ENCODE results near the gene TERB1. TPM values are rescaled to one million over a fixed set of nuclear protein-coding genes. Genes with fewer than 3 reads are reported as not detected.

The TERB1 gene, protein sequence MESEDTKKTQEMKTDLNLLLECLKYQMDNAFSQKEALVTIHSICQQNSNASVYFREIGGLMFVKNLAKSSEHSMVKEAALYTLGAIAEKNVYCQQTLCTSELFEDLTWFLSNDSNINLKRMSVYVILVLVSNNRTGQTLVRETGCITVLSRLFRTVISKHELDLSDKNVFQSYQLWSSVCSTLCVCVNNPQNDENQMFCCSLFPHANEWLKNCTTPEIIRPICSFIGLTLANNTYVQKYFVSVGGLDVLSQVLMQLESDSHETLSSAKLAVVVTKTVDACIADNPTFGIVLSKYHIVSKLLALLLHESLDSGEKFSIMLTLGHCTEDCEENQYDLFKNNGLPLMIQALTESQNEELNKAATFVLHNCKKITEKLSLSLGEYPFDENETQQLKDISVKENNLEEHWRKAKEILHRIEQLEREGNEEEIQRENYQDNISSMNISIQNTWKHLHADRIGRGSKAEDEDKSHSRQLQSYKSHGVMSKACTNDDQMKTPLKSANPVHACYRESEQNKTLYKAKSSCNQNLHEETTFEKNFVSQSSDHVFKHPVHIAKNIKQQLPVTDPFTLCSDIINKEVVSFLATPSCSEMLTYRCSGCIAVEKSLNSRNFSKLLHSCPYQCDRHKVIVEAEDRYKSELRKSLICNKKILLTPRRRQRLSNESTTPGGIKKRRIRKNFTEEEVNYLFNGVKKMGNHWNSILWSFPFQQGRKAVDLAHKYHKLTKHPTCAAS
- 0.41 TPM in 1 of 2 replicates, not detected in the other for total RNA-seq (ENCODE audit: low replicate concordance)
- long read RNA-seq: 0 reads

GRCh38 chr16:66801320-66802105, at the start of gene TERB1:
Gene TERB1, minus strand, starts transcription at chr16:66801584. Its CDS starts 4,786 bp downstream, at chr16:66796798.
- no peaks in the 10 kb centered on the region for H3K9me3 Mint-ChIP-seq
- DNase-seq (ENCODE audit: extremely low spot score, unreplicated experiment): no peak
- H3K4me3 Mint-ChIP-seq: no peak within 1 kb of the TSS
- peaks cover 17% of the 10 kb centered on the region for H3K36me3 Mint-ChIP-seq
- TF ChIP-seq, protein P1, sequence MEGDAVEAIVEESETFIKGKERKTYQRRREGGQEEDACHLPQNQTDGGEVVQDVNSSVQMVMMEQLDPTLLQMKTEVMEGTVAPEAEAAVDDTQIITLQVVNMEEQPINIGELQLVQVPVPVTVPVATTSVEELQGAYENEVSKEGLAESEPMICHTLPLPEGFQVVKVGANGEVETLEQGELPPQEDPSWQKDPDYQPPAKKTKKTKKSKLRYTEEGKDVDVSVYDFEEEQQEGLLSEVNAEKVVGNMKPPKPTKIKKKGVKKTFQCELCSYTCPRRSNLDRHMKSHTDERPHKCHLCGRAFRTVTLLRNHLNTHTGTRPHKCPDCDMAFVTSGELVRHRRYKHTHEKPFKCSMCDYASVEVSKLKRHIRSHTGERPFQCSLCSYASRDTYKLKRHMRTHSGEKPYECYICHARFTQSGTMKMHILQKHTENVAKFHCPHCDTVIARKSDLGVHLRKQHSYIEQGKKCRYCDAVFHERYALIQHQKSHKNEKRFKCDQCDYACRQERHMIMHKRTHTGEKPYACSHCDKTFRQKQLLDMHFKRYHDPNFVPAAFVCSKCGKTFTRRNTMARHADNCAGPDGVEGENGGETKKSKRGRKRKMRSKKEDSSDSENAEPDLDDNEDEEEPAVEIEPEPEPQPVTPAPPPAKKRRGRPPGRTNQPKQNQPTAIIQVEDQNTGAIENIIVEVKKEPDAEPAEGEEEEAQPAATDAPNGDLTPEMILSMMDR (conservative IDR thresholded peaks at IDR 0.05): no peak
- no peaks in the 10 kb centered on the region for H3K27me3 Mint-ChIP-seq
- H3K4me1 Mint-ChIP-seq (ENCODE audit: unreplicated experiment): no peaks in the 10 kb centered on the region
- no peak within 1 kb of the TSS for H3K27ac Mint-ChIP-seq

GRCh38 chr16:66850115-66850815, 48.9 kb upstream of the TERB1 start:
- DNase-seq (ENCODE audit: extremely low spot score, unreplicated experiment): no peak
- no peaks in the 10 kb centered on the region for H3K9me3 Mint-ChIP-seq
- TF ChIP-seq, protein P1 (conservative IDR thresholded peaks at IDR 0.05): no peak

DNA sequence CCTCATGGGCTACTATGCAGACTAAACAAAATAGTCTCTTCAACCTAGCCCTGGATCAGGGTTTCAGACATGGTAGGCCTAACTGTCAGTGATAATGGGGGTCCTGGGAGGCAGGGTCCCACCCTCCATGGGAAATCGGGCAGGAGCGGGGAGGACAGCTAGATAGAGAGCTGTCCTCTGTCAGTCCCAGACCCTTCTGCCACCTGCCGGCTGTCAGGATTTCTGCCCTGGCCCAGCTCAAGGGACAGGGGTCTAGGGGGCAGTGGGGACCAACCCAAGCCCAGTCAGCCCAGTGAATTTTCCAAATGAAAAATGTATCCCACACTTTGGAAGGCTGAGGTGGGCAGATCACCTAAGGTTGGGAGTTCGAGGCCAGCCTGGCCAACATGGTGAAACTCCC, 48.2 kb upstream of the TERB1 start:
- no peak for DNase-seq (ENCODE audit: extremely low spot score, unreplicated experiment)
- H3K9me3 Mint-ChIP-seq: no peaks in the 10 kb centered on the region
- H3K4me1 Mint-ChIP-seq (ENCODE audit: unreplicated experiment): no peaks in the 10 kb centered on the region
- H3K36me3 Mint-ChIP-seq: no peaks in the 10 kb centered on the region
- peaks cover 46% of the 10 kb centered on the region for H3K27me3 Mint-ChIP-seq
- TF ChIP-seq, protein P1 (conservative IDR thresholded peaks at IDR 0.05): no peak
- H3K4me3 Mint-ChIP-seq: no peak overlapping the region
- no peak overlapping the region for H3K27ac Mint-ChIP-seq

More at GRCh38 chr16:66850115-66850815, 48.9 kb upstream of the TERB1 start:
- Mint-ChIP-seq H3K4me1 (ENCODE audit: unreplicated experiment) (no peaks in the 10 kb centered on the region), H3K27ac (no peak overlapping the region), H3K36me3 (no peaks in the 10 kb centered on the region), H3K4me3 (no peak overlapping the region), H3K27me3 (peaks cover 40% of the 10 kb centered on the region)

DNA sequence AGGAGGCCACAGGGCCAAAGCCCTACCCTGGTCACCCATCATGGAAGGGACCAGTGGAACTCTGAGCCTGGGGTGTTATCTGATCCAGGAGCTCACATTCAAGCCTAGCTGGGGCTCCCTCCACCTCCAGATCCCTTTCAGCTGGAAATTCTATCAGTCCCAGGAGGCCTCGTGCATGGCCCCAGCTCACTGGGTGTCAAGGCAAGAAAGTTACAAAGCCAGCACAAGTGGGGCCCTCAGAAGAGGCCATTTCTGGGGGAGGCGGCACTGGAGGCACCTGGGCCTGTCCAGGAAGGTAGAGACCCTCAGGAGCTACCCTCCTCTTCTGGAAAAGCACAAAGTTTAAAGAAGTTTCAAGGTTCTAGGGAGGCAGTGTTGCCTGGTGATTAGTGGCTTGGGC, 47.6 kb upstream of the TERB1 start:
- TF ChIP-seq, protein P1 (conservative IDR thresholded peaks at IDR 0.05): no peak

DNA sequence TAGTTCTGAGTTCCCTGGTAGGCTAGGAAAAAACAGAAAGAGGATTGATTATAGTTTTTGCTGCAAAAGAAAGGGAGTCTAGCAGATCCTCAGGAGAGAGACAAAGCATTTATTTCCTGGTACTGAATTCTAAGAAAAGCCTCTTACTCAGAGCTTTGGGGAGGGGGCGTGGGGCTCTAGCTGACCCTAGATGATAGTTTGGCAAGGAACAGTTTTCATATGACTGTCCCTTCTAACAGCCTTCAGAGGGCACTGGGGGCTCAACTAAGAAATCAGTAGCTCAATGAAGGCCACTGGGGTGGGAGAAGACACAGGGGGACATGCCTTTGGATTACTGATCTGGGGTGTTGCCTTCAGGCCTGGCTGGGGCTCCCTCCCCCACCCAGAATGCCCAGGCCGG, 46.8 kb upstream of the TERB1 start:
- Mint-ChIP-seq H3K27me3 (peaks cover 55% of the 10 kb centered on the region), H3K4me3 (no peak overlapping the region), H3K27ac (no peak overlapping the region), H3K4me1 (ENCODE audit: unreplicated experiment) (no peaks in the 10 kb centered on the region), H3K36me3 (no peaks in the 10 kb centered on the region), H3K9me3 (no peaks in the 10 kb centered on the region)
- TF ChIP-seq, protein P1 (conservative IDR thresholded peaks at IDR 0.05): no peak
- DNase-seq (ENCODE audit: extremely low spot score, unreplicated experiment): no peak

More for the DNA sequence above, 47.6 kb upstream of the TERB1 start:
- Mint-ChIP-seq H3K4me1 (ENCODE audit: unreplicated experiment) (no peaks in the 10 kb centered on the region), H3K36me3 (no peaks in the 10 kb centered on the region), H3K27ac (no peak overlapping the region), H3K9me3 (no peaks in the 10 kb centered on the region), H3K4me3 (no peak overlapping the region), H3K27me3 (peaks cover 47% of the 10 kb centered on the region)
- no peak for DNase-seq (ENCODE audit: extremely low spot score, unreplicated experiment)
